ENCODE data around the gene KMT2D. TPM values are rescaled to one million over a fixed set of nuclear protein-coding genes. Genes with fewer than 3 reads are reported as not detected.
"Not testable (repeated sequence)": the region's sequence is repeated elsewhere in the genome, so short reads cannot be mapped to it uniquely, and the experiment has no call there.

KMT2D gene
- total RNA-seq, 1 donor from 2014 or later = 14.7 TPM

DNA sequence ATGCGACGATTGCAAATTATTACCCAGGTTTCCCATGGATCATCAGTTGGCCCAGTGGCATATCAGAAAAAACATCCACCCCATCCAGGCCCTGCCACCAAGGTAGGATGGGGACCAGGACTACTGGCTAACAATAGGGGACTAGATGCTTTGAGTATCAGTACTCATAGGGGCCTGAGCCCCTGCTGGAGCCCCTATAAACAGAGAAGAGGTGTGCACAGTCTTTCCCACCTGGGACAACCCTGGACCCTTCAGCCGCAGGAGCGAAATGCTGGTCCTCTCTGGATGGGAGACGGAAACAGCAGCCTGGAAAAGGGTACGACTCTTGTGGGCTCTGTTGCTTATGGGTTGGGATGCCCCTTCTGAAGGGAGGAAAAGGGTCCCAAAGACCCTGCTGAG lies 28.3 kb upstream of the KMT2D start:
- FAIRE-seq (no peak), DNase-seq (ENCODE audit: low spot score in 2 of 2) (no peak)

DNA sequence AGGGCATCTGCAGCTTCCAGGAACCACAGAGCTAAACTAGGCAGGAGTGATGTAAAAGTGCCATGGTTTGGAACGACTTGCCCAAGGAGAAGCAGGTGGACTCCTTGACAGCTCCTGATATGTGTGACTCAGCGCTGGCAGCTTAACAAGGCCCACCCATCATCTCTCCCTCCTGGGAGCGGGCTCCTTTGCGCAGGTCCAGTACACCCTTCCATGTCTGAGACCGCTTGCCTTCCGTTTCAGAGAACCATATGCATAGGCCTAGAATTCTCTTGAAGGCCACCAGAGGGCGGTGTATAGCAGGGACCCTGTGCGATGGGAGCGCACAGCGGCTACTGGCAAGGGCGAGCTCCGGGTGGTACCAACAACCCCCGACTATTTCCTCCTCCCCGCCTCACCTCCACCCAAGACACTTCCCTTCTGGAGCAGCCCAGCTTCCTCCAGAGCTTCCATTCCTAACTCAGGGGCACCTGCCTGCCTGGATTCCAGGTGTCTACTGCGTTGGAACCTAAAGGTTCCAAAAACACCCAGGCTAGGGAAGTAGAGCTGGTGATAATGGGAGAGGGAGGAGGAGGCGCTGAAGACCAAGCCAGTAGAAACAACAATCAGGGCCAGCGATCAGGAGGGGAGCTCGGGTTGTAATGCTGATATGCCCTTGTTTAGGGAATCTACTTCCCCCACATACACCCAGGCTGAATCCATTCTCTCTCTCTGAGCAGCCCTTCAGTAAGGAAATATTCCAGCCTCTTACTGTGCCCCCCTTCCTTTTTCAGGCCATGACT lies 27.7 kb upstream of the KMT2D start:
- no peak for FAIRE-seq
- DNase-seq (ENCODE audit: low spot score in 2 of 2) = peak; percentile 80

- FAIRE-seq (no peak), DNase-seq (ENCODE audit: low spot score in 2 of 2) (no peak)
Observed at GRCh38 chr12:49086116-49086515, 25.5 kb upstream of the KMT2D start.

DNA sequence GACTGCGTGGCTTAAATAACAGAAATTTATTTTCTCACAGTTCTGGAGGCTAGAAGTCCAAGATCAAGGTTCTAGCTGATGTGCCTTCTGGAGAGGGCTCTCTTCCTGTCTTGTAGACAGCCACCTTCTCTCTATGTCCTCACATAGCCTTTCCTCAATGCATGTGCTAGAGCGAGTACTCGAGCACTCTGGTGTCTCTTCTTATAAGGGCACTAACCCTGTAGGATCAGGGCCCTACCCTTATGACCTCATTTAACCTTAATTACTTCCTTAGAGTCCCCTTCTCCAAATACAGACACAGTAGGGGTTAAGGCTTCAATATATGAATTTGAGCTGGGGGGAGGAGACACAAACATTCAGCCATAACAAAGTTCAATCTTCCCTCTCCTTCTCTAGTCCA lies 23.8 kb upstream of the KMT2D start:
- FAIRE-seq = no peak

DNA sequence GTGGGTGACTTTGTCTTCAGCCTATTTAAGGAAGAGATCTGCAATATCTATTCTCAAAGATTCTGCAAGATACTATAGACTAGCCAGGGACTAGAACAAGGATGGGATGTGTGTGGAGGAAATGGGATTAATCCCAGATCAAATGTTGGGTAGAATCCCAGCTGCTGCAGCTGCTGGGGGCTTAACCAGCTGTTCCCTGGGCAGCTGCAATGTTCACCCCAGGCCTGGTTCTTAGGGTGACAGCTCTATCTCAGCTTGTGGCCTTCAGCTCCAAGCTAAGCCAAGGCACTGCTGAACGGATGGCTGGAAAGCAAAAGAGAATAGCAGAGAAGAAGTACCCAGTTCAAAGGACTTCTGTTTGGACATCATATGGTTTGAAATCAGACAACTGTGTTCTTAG lies 19.2 kb upstream of the KMT2D start:
- DNase-seq (ENCODE audit: low spot score in 2 of 2) (no peak), FAIRE-seq (no peak)

More for the DNA sequence above, 23.8 kb upstream of the KMT2D start:
- DNase-seq (ENCODE audit: low spot score in 2 of 2) = no peak

DNA sequence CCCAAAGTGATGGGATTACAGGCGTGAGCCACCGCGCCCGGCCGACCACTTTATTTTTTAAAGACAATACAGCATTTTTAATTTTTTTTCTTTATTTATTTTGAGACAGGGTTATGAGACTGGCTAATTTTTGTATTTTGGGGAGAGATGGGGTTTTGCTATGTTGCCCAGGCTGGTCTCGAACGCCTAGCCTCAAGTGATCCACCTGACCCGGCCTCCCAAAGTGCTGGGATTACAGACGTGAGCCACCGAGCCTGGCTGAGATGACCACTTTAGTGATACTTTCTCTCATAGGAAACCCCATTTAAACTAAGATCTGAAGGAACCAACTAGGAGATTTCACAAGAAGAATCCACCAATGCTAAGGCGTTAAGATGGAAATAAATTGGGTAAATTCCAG lies 10.4 kb upstream of the KMT2D start:
- DNase-seq (ENCODE audit: low spot score in 2 of 2) (no peak), FAIRE-seq (no peak)

DNA sequence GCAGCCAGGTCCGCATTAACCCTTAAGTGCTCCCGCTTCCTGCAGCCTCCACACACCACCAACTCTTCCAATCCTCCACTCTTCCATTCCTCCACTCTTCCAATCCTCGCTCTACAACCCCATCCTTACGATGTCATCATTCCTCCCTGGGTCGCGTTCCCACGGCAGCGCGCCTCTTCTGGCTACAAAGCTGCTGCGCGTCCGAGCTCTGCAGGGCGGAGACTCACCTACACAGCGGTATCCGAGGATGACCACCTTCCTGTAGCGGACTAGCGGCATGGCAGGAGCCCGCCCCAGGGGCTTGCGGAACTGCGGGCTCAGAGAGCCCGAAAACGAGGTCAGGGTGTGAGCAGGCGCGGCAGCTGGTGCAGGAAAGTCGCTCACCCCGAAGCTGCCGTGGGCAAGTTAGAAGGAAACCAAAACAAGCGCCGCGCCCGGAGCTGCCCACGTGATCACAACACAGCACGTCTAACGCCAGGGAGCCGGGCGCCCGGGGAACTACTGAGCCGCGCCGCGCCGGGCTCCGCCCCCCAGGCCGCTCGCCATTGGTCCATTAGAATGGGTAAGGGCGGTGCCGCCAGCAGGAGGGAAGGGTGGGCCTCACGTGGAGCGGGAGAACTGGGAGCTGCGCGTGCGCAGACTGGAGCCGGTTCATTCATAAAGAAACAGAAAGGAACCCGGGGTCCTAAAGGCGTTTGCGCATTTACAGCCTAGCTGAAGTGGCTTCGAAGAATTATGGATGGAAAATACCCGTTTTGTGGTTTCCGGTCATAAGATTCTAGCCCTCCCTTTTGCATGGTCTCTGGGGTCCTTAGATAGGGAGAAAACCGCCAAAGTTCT lies 9.1 kb upstream of the KMT2D start, which contains the start of gene RHEBL1:
TSS of gene RHEBL1 (minus strand) at position 473 of the 840 bp plus-strand sequence. CDS start at position 279, 194 bp downstream.
- DNase-seq (ENCODE audit: low spot score in 2 of 2) (peak; percentile 89 to 96), FAIRE-seq (no peak)

GRCh38 chr12:49068879-49069506 lies 8.4 kb upstream of the KMT2D start:
- FAIRE-seq = no peak
- DNase-seq (ENCODE audit: low spot score in 2 of 2) = no peak

- FAIRE-seq (no peak), DNase-seq (ENCODE audit: low spot score in 2 of 2) (no peak)
Observed at GRCh38 chr12:49066120-49066519, 5.5 kb upstream of the KMT2D start.

GRCh38 chr12:49064767-49065152 lies 4.2 kb upstream of the KMT2D start:
- no peak for FAIRE-seq
- no peak for DNase-seq (ENCODE audit: low spot score in 2 of 2)

DNA sequence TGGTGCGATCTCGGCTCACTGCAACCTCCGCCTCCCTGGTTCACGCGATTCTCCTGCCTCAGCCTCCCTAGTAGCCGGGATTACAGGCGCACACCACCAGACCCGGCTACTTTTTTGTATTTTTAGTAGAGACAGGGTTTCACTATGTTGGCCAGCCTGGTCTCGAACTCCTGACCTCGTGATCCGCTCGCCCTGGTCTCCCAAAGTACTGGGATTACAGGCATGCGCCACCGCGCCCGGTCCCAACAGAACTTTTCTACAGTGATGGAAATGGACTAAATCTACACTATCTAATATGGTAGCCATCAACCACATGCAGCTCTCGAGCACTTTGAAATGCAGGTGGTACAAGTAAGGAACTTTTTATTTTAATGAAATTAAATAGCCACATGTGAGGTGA lies 1.3 kb upstream of the KMT2D start:
- DNase-seq (ENCODE audit: low spot score in 2 of 2); FAIRE-seq: not testable (repeated sequence)

DNA sequence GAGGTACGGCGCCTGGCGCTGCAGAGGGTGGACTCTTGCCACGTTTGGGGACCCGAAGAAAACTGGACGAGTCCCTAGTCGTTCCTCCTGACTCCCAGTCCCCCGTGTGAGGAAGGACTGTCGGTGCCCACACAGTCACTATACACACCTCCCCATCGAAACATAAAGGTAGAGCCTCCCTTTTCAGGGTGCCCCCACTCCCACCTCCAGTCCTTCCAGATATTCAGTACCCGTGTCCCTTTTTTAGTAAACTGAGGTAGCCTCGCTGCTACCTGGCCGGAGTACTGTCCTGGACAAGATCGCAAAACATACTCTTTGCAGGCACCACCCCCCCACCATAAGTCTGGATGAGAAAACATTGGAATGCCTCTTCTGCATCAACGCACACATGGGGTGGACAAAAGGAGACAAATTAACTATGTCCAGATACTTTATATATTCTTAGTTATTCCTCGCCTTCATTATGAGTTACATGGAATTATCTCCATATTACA lies 610 bp upstream of the KMT2D start:
- DNase-seq (ENCODE audit: low spot score in 2 of 2) (no peak), FAIRE-seq (no peak)

GRCh38 chr12:49059299-49060171 lies 1.1 kb downstream of the KMT2D start:
- FAIRE-seq (no peak), DNase-seq (ENCODE audit: low spot score in 2 of 2) (peak in 1 of 2 donors; percentile 58)

DNA sequence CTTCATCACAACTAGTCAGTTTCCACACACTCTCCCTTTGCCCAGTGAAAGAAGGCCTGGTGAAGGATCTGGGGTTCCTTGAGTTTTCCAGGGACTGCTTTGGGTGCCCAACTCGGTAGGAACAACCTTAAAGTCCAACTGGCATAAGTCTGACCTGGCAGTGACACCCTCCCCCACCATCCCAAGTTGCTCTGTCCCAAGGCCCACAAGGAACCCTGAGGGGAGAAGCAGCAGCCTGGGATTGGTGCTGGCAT lies 1.6 kb downstream of the KMT2D start:
- no peak for DNase-seq (ENCODE audit: low spot score in 2 of 2)
- no peak for FAIRE-seq

DNA sequence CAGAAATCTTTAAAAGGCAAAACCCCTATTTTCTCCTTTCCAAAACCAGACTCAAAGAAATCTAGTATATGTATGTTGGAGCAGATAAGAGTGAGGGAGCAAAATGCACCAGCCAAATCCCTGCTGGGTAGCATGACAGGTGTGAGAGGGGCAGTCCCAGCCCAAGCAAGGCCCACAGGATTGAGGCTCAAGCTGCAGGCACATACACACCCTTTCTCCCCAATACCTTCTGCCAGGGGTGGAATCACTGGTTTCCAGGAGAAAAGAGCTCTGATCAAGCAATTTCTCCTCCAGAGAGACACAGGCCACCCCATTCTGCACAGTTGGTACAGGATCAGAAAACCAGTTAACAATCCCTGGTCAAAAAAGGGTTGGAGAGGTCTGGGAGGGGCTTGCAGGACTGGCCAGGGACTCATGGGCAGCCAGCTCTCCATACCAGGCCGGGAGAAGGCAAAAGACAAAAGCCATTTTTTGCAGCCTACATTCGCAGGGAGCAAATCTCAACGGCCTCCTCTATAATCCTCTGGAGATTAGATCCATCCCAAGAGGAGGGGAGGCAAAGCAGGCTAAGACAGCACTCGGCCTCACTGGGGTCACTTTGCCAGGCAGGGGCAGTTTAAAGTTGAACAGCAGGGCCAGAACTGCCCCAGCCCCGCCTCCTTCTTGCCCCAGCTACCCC lies 2.1 kb downstream of the KMT2D start:
- FAIRE-seq (no peak), DNase-seq (ENCODE audit: low spot score in 2 of 2) (no peak)

GRCh38 chr12:49057888-49058287 lies 2.7 kb downstream of the KMT2D start:
- no peak for FAIRE-seq
- no peak for DNase-seq (ENCODE audit: low spot score in 2 of 2)

DNA sequence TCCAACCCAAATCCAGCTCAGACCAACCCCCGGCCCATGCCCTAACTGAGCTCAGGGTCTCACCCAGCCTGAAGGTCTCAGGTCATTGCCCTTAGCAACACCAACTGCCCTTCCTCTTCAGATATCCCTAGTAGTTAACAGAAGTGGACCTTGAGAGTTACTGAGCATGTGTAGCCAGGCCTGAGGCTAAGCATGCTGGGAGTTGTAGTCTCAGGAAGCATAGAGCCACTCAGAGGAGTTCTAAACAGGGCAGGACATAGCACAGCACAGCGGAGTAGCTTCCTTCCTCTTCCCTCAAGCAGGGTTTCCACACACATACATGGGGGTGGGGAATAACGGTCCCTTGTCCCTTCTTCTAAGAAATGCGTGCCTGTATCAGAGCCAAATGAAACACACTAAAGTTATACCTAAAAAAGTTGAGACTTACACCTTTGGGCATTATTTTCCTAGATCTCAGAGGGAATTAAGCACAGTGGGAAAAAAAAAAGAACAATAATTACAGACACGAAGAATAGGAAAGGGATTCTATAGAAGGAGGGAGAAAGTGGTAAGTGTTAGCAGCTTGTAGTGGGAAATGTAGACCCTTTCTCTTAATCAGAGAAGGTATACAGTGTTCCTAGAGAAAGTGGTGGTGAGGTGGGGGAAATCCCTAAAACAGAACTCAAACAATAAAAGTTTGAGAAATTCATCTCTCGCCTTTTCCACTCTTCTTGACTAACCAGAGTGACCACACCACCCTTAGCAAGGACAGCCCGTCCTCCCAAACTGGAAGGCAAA lies 4.4 kb downstream of the KMT2D start:
- no peak for FAIRE-seq

DNA sequence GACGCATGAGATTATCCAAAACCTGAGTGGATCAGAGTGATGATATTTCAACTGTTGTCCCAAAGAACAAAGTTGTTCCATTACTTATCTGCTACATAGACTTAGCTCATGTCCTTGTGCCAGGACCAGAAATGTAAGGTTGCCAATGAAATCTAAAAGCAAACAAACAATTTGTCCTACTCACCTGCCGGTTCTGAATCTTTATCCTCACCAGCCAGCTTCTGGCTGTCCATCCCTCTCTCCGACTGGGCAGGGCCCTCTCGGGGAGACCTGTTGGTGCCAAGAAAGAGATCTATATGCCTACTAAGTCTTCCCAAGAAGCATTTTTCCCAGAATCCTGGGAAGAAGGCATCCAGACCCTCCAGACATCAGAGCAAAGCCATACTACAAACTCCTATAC lies 5.5 kb downstream of the KMT2D start:
- no peak for DNase-seq (ENCODE audit: low spot score in 2 of 2)
- no peak for FAIRE-seq

More for the DNA sequence above, 4.4 kb downstream of the KMT2D start:
- DNase-seq (ENCODE audit: low spot score in 2 of 2) = peak; percentile 67 to 78

- no peak for FAIRE-seq
- no peak for DNase-seq (ENCODE audit: low spot score in 2 of 2)
Observed at GRCh38 chr12:49054524-49054923, 6.1 kb downstream of the KMT2D start.

Data from frontal cortex (tissue), 4 donors.